Measurements from ENCODE around the gene IKBIP.

The IKBIP gene

GRCh38 chr12:98575013-98575412 lies 69.6 kb downstream of the IKBIP start:
- DNase-seq = no peak
